SHP77 (cell line): ENCODE data around the gene FGFBP1.

ENCODE experiments used
- DNase-seq, 2 experiments: peaks; one replicate each; lab custom pipeline; 2025; lab: John Stamatoyannopoulos, UW

Gene FGFBP1

DNA sequence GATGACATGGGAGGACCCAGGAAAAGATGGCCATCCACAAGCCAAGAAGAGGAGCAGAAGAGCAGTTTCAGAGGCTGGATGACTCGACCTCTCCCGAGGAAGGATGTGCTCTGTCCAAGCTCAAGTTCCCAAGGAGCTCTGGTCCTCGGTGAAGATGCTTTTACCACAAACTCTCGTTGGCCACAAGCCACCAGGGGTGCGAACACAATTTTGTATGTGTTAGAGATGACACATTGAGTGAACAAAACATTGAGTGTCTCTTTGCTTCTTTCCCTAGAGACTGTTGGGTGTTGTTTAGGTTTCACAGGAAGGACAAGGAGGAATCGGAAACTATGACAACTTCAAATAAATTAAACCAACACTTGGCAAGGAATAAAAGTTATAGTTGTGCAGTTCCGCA lies 26.3 kb downstream of the FGFBP1 start:
- DNase-seq = no peak

DNA sequence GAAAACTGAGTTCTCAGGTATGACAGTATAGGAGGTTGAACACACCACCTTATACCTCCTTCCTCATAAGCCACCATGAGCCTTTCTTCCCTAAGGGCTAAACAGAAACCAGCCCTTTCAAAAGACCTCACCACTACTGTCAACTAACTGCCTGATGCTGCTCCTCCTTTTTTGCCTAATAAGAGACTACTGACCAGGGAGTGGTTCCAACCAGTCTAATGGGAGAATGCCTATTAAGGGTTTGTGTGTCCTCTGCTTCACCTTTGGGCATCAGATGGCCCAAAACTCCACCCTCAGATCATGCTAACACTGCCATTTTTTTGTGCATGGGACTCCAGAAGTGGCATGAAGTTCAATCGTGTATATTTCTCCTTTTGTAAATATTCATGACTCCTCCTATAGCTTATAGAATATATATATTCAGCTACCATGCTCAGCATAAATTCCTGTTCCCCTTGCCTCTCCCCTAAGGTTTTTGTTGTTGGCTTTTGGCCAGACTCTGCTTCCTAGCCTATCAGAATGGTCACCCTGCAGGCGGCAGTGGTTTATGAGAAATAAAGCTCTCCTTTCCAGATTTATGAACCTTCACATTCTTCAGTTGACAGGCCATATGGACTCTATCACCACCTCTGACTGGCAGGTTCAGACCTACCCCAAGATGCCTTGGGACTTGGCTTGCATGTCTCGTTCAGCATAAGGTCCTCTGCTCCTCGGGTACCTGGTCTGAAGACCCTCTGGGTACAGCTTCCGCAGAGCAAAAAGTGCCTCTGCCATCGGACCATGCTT lies 28.2 kb downstream of the FGFBP1 start:
- DNase-seq = no peak

GRCh38 chr4:15907430-15907829 lies 31.1 kb downstream of the FGFBP1 start:
- DNase-seq = no peak

GRCh38 chr4:15906020-15906443 lies 32.5 kb downstream of the FGFBP1 start:
- peak; percentile 9 to 18 for DNase-seq

GRCh38 chr4:15902746-15903145 lies 35.8 kb downstream of the FGFBP1 start:
- DNase-seq = no peak

GRCh38 chr4:15901998-15902397 lies 36.5 kb downstream of the FGFBP1 start:
- no peak for DNase-seq

- no peak for DNase-seq
Observed at GRCh38 chr4:15901007-15901406, 37.5 kb downstream of the FGFBP1 start.

DNA sequence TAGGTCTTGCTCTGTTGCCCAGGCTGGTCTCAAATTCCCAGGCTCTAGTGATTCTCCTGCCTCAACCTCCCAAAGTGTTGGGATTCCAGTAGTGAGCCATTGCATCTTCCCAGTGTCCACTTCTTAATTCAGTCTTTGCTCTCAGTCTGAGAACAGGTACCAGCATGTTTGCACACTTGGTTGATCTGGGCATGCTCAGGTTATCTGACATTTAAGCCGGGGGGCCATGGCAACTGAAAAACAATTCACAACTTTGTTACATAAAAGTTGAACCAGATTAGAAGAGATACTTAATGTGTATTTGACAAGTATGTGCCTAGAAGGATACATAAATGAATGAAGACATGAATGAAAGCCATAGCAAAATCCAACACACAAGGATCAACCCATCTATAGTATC lies 39.0 kb downstream of the FGFBP1 start:
- no peak for DNase-seq

GRCh38 chr4:15898902-15899301 lies 39.6 kb downstream of the FGFBP1 start:
- no peak for DNase-seq

- no peak for DNase-seq
Observed at GRCh38 chr4:15897577-15897976, 41.0 kb downstream of the FGFBP1 start.

GRCh38 chr4:15894921-15895916 lies 43.3 kb downstream of the FGFBP1 start:
- DNase-seq = no peak

- DNase-seq = no peak
Observed at GRCh38 chr4:15894393-15894792, 44.1 kb downstream of the FGFBP1 start.

- DNase-seq = no peak
Observed at GRCh38 chr4:15893962-15894361, 44.6 kb downstream of the FGFBP1 start.

DNA sequence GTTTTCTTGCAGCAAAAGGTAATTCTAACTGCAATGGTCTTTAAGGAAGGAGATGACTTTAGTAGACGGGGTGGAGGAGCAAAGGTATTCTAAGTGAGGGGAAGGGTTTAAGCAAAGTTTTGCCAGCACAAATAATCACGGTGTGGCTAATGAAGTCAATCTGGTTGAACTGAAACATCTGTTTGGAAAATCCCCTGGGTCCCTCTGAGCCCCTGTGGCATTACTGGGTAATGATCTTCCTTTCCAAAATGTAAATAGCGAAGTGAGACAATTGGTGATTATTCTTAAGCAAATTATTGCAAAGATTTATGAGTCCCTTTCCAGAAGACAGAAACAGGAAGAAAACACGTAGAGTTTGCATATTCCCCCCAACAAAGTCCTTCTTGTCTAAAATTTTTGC lies 47.2 kb downstream of the FGFBP1 start:
- DNase-seq = no peak

DNA sequence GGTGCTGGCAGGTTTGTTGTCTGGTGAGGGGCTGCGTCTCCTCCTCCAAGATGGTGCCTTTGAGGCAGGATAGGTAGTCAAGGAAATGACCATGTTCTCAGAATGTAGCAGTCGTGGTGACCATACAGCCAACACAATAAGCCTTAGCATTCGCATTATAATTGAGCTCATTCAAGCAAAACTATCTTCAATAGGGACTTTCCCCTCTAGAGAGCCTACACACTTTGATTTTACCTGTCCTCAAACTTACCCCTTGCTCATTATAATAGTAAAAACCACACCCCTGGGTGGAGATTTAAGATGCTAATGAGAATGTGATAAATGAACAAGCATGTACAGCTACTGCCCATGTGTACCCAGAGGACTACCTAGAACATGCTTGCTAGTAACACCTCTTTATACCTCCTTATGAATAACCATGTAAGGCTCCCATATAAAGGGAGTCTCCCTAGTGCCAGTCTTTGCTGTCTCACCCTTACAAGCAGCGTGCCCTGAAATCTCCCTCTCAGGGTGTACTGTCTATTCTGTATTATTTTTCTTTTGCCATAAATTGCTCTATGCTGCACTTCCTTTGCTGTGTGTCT lies 48.2 kb downstream of the FGFBP1 start:
- no peak for DNase-seq

DNA sequence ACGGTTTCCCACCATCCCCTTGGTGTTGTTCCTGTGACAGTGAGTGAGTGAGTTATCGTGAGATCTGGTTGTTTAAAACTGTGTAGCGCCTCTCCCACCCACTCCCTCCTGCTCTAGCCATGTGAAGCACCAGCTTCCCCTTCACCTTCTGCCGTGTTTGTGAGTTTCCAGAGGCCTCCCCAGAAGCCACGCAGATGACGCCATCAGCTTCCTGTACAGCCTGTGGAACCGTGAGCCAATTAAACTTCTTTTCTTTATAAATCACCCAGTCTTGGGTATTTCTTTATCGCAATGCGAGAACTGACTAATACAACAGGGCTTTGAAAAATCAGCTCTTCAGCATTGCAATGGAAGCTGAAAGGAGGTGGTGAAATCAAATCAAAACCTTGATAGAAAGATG lies 50.0 kb downstream of the FGFBP1 start:
- DNase-seq = no peak
